Smooth muscle cell (in vitro differentiated cells): ENCODE measurements around the gene MB21D2. TPM values are rescaled to one million over a fixed set of nuclear protein-coding genes. Genes with fewer than 3 reads are reported as not detected.

Experiments
- DNase-seq: peaks from one replicate; lab custom pipeline; 2025; ENCODE audit not compliant: unreplicated experiment; lab: John Stamatoyannopoulos, UW
- H2AFZ ChIP-seq: fragments of 200-600 bp; sonication (generic); 2 replicates; pipeline ENCODE4 v1.6.0; 2016; ENCODE audit warnings: antibody characterized with exemption, low read depth, mild to moderate bottlenecking
- H3F3A ChIP-seq: fragments of 200-600 bp; sonication (generic); 2 replicates; pipeline ENCODE4 v1.6.0; 2017; ENCODE audit warnings: antibody characterized with exemption, low read depth
- H3K27ac ChIP-seq: fragments of 200-600 bp; sonication (generic); 2 replicates; pipeline ENCODE4 v1.5.1; 2016; ENCODE audit warnings: low read depth, mild to moderate bottlenecking
- H3K27me3 ChIP-seq: fragments of 200-600 bp; sonication (generic); 2 replicates; pipeline ENCODE4 v1.6.1; 2016; ENCODE audit warnings: low read depth, mild to moderate bottlenecking
- H3K36me3 ChIP-seq: fragments of 200-600 bp; sonication (generic); 2 replicates; pipeline ENCODE4 v1.5.1; 2016; ENCODE audit warnings: low read depth
- H3K4me1 ChIP-seq: fragments of 200-600 bp; sonication (generic); 2 replicates; pipeline ENCODE4 v1.5.1; 2016; ENCODE audit warnings: low read depth
- H3K4me2 ChIP-seq: fragments of 200-600 bp; sonication (generic); 2 replicates; pipeline ENCODE4 v1.6.0; 2016; ENCODE audit warnings: mild to moderate bottlenecking
- H3K4me3 ChIP-seq: fragments of 200-600 bp; sonication (generic); 2 replicates; pipeline ENCODE4 v1.5.1; 2016; ENCODE audit warnings: mild to moderate bottlenecking
- H3K79me2 ChIP-seq: fragments of 200-600 bp; sonication (generic); 2 replicates; pipeline ENCODE4 v1.6.0; 2016; ENCODE audit warnings: low read depth, mild to moderate bottlenecking
- H3K9ac ChIP-seq: fragments of 200-600 bp; sonication (generic); 2 replicates; pipeline ENCODE4 v1.6.0; 2016; ENCODE audit warnings: low read depth
- H3K9me3 ChIP-seq: fragments of 200-600 bp; sonication (generic); replicated peaks from 2 replicates; pipeline ENCODE4 v1.5.1; 2016; ENCODE audit warnings: low read depth
- H4K20me1 ChIP-seq: fragments of 200-600 bp; sonication (generic); 2 replicates; pipeline ENCODE4 v1.6.0; 2016; ENCODE audit warnings: low read depth
- WGBS: methylation state at CpG from one replicate; pipeline ENCODE4 v1.1.7; 2016; ENCODE audit warnings: low lambda C conversion rate; 5-methylcytosine and 5-hydroxymethylcytosine counted together
- polyA plus RNA-seq: library from polyadenylated mRNA; unstranded; fragments of >200 nt; fragmentation: Nextera tagmentation; extraction: Ambion mirVana; gene quantifications from 2 replicates; pipeline ENCODE4 v1.2.1, GENCODE V29; 2016
- total RNA-seq: library from RNA; depleted of rRNA; stranded (reverse); fragments of >200 nt; gene quantifications from 2 replicates; pipeline ENCODE4 v1.2.3, GENCODE V29; 2014
- TF ChIP-seq, protein P1 (sequence below): fragments of 200-600 bp; sonication (generic); IDR thresholded peaks from 2 replicates; pipeline ENCODE4 v1.5.1; 2017; ENCODE audit warnings: borderline replicate concordance, mild to moderate bottlenecking, antibody characterized with exemption; ENCODE audit not compliant: insufficient read depth, poor library complexity, severe bottlenecking

The MB21D2 gene
- total and polyA plus RNA-seq, 2 experiments from 2014 or later: 5.2 to 17.1 TPM

DNA sequence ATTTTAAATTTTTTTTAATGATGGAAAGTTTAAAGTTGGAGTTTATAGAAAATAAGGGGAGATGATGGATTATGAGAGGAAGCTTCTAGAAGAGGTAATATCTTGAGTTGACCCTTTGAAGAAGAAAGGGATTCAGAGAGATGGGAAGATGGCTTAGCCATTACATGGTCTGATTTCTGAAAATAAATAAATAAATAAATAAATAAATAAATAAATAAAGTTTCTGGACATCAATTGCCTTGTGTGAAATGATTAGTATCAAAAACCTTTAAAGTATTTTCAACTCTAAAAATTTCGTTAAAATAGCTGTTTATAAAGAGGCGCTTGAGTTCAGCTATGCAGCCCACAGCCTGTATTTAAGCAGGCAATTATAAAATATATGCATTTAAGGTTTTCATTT lies 93.3 kb downstream of the MB21D2 start:
- H3K27ac ChIP-seq: no peak overlapping the region
- H2AFZ ChIP-seq: no peak overlapping the region
- no peaks in the 10 kb centered on the region for H3K9me3 ChIP-seq
- no peaks in the 10 kb centered on the region for H3K4me1 ChIP-seq
- H3K79me2 ChIP-seq: peaks cover 34% of the 10 kb centered on the region
- H4K20me1 ChIP-seq: peaks cover 3% of the 10 kb centered on the region
- TF ChIP-seq, protein P1, sequence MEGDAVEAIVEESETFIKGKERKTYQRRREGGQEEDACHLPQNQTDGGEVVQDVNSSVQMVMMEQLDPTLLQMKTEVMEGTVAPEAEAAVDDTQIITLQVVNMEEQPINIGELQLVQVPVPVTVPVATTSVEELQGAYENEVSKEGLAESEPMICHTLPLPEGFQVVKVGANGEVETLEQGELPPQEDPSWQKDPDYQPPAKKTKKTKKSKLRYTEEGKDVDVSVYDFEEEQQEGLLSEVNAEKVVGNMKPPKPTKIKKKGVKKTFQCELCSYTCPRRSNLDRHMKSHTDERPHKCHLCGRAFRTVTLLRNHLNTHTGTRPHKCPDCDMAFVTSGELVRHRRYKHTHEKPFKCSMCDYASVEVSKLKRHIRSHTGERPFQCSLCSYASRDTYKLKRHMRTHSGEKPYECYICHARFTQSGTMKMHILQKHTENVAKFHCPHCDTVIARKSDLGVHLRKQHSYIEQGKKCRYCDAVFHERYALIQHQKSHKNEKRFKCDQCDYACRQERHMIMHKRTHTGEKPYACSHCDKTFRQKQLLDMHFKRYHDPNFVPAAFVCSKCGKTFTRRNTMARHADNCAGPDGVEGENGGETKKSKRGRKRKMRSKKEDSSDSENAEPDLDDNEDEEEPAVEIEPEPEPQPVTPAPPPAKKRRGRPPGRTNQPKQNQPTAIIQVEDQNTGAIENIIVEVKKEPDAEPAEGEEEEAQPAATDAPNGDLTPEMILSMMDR: no peak
- H3K36me3 ChIP-seq: no peaks in the 10 kb centered on the region
- H3K27me3 ChIP-seq: no peaks in the 10 kb centered on the region
- H3K4me2 ChIP-seq: no peak overlapping the region
- H3F3A ChIP-seq: no peaks in the 10 kb centered on the region
- DNase-seq: no peak
- WGBS: 91% methylated on average over 2 of the region's 2 CpGs
- no peak overlapping the region for H3K9ac ChIP-seq
- H3K4me3 ChIP-seq: no peak overlapping the region

DNA sequence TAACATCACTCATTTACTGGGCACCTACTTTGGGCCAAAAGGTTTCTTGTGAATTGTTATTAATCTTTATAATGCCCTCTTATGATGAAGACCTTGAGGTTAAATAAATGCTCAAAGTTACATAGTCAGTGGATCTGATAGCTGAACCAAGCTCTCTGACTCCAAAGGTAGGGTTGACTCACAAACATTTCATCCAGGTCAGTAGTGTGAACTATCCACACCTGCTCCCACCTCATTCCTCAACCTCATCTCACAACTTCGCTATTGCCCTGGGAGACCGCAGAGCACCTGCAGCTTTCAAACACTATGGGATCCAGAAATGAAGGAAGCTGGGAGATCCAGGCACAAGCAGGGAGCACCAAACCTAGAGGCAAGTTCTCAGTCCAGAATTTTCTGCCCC lies 96.5 kb downstream of the MB21D2 start:
- no peak overlapping the region for H2AFZ ChIP-seq
- H3K4me1 ChIP-seq: peaks cover 4% of the 10 kb centered on the region
- H4K20me1 ChIP-seq: peaks cover 20% of the 10 kb centered on the region
- H3K27ac ChIP-seq: no peak overlapping the region
- no peak overlapping the region for H3K4me3 ChIP-seq
- H3K36me3 ChIP-seq: no peaks in the 10 kb centered on the region
- no peak for DNase-seq
- peaks cover 27% of the 10 kb centered on the region for H3K79me2 ChIP-seq
- 100% methylated on average over 2 of the region's 2 CpGs for whole genome bisulfite sequencing
- no peak overlapping the region for H3K9ac ChIP-seq
- H3K4me2 ChIP-seq: no peak overlapping the region
- TF ChIP-seq, protein P1: no peak
- no peaks in the 10 kb centered on the region for H3K9me3 ChIP-seq
- no peaks in the 10 kb centered on the region for H3F3A ChIP-seq
- no peaks in the 10 kb centered on the region for H3K27me3 ChIP-seq

DNA sequence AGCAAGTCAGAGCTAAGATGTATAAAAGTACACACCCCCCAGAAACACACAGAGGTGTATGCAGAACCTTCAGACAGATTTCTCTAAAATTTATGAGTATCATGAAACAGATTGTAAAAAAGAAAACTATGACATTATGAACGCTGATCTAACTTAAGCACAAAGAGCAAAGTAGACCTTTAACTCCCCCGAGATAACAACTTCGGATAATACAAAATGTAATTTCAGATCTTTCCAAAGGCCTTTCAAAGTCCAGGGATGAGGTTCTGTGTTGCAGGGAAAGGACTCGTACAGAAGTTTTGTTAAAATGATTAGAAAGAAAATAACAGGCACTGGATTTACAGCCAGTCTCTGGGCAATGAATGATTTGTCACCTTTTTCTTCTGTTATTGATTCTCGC lies 97.5 kb downstream of the MB21D2 start:
- Histone ChIP-seq H3K4me1 (peaks cover 4% of the 10 kb centered on the region), H3K9me3 (no peaks in the 10 kb centered on the region), H4K20me1 (peaks cover 29% of the 10 kb centered on the region), H3K36me3 (no peaks in the 10 kb centered on the region), H3K4me2 (no peak overlapping the region), H3K79me2 (peaks cover 24% of the 10 kb centered on the region), H3K4me3 (no peak overlapping the region), H3K27ac (peak overlapping the region; percentile 88), H2AFZ (no peak overlapping the region), H3K9ac (no peak overlapping the region), H3K27me3 (no peaks in the 10 kb centered on the region), H3F3A (no peaks in the 10 kb centered on the region)
- TF ChIP-seq, protein P1: no peak
- no peak for DNase-seq
- 92% methylated on average over 5 of the region's 5 CpGs for WGBS

DNA sequence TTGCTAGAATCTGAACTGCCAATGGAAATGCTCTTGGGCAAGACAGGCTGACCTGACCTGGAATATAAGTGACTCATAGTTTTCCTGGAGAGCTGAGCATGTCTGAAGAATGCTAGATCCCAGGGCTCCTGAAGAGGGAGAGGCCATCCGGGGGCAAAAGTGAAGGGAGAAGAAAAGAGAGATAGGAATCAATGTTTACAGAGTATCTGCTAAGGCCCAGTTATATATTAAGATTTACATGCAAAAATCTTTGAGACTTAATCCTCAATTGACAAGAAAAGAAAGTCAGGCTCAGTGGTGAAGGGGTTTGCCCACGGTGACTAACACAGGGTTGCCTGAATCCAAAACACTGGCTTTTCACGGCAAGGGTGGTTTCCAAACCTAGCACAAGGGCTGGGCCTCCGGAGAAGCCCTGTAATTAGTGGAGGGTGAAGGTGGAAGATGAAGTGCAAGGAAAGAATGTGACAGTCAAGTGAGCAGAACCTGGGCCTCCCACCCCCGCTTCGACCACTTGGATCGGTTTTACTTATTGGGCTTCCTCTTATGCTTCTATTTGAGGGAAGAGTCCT lies 98.6 kb downstream of the MB21D2 start:
- Histone ChIP-seq H3K4me2 (peak overlapping the region; percentile 61), H3K36me3 (no peaks in the 10 kb centered on the region), H3K9me3 (no peaks in the 10 kb centered on the region), H3F3A (no peaks in the 10 kb centered on the region), H3K27me3 (no peaks in the 10 kb centered on the region), H3K9ac (peak overlapping the region; percentile 13), H3K4me1 (peaks cover 4% of the 10 kb centered on the region), H3K79me2 (peaks cover 17% of the 10 kb centered on the region), H4K20me1 (peaks cover 36% of the 10 kb centered on the region), H3K27ac (peak overlapping the region; percentile 88), H3K4me3 (no peak overlapping the region), H2AFZ (no peak overlapping the region)
- 32% methylated on average over 7 of the region's 7 CpGs for WGBS
- TF ChIP-seq, protein P1: no peak
- peak; percentile 3 for DNase-seq
